HG03378 (cell line): ENCODE results near the gene CLCA4.

Source experiments
- ATAC-seq: cut with Tn5 transposase; IDR thresholded peaks from one replicate; pipeline ENCODE4 v1.9.1; 2021; ENCODE audit warnings: mild to moderate bottlenecking, moderate library complexity; ENCODE audit not compliant: unreplicated experiment

CLCA4 gene

DNA sequence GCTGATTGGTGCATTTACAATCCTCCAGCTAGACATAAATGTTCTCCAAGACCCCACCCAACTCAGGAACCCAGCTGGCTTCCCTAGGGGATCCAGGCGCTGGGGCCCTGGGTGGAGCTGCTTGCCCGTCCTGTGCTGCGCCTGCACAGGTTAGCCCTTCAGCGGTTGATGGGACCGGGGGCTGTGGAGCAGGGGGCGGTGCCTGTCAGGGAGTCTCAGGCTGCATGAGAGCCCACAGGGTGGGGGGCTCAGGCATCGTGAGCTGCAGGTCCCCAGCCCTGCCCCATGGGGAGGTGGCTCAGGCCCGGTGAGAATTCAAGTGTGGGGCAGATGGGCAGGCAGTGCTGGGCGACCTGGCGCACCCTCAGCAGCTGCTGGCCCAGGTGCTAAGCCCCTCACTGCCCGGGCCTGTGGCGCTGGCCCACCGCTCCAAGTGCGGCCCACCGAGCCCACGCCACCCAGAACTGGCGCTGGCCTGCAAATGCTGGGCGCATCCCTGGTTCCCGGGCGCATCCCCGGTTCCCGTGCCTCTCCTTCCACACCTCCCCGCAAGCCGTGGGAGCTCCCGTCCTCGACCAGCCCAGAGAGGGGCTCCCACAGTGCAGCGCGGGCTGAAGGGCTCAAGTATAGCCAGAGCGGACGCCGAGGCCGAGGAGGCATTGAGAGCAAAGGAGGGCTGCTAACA is 23.1 kb upstream of the CLCA4 start:
- ATAC-seq: no peak

DNA sequence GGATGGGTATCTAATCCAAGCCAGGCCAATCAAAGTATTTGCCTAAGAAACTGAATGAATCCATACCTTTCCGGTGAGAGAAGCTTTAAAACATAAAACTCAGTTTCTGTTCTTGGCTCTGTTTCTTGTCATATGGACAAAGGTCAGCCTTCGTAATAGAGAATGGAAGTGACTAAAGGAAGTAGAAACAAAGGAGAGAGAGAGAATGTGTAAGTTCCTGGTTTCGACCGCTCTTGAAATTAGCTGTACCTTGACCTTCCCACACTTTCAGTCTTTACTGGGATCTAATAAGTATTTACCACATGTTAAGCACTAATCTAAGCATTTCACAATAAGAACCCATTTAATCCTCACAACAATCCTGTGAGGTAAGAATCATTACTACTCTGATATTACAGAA is 19.6 kb upstream of the CLCA4 start:
- ATAC-seq: no peak

DNA sequence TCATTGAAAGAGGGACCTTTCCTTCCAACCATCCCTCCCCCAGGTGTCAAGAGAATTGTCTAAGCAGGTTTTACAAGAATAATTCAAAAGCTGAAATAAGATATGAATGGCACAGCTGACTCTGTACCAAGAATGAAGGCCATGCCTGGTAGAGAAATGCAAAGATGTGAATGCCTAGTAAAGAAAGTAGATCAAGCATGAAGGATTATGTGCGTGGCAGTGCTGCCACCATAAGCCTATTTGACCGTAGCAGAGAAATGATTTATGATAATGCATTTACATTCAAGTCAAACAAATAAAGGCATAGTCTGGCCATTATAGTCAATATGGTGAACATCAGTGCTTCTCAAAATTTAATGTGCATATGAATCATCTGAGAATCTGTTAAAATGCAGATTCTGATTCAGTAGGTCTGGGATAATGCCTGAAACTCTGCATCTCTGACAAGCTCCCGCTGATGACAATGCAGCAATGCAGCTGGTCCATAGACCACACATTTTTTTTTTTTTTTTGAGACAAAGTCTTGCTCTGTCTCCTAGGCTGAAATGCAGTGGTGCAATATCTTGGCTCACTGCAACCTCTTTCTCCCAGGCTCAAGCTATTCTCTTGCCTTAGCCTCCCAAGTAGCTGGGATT is 16.6 kb upstream of the CLCA4 start:
- ATAC-seq: no peak

DNA sequence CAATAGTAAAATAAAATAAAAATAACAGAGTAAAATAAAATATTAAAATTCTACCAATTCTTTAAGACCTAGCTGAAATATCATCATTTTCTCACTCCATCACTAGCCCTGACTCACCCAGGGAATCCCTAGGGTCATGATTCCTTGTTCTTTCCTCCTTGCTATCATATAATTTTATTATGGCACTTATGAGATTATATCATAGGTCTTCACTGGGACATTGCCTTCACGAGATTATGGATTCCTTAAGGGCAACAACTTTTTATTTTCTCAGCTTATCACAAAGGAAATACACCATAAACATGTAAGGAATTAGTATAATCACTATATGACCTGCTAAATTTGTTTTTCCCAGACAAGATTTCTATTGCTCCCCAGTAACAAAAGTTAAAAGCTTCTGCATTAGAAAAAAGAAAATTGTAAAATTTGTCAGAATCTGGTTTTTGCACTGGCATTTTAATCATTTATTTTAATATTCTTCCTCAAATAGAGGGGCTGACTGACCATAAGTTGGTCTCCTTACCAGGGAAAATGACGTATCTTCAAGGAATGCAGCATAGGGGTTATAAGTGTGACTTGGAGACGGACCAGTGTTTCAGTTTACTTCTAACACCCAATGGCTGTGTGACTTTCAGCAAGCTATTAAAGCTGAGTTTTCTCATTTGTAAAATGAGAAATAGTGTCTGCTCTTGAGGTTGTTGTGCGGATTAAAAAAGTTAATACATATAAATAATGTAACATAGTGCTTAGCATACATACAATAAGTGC is 8.8 kb upstream of the CLCA4 start:
- no peak for ATAC-seq

DNA sequence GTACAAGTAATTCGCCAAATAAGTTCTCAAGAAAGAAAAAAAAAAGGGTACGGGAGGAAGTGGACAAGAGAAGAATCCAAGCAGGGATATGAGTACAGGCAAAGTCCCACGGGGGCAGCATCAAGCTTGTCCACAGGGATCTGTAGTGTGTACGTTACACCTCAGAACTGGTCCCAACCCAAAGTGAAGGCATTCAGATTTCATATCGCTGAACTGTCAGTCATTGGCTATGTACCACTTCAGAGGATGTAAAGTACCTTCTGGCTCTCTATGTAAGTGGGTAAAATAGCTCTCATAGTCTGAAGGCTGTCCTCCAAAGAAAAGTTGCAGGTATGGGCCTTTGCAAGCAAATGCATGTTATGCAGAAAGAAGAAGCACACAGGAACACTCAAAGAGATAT is 8.1 kb upstream of the CLCA4 start:
- no peak for ATAC-seq

DNA sequence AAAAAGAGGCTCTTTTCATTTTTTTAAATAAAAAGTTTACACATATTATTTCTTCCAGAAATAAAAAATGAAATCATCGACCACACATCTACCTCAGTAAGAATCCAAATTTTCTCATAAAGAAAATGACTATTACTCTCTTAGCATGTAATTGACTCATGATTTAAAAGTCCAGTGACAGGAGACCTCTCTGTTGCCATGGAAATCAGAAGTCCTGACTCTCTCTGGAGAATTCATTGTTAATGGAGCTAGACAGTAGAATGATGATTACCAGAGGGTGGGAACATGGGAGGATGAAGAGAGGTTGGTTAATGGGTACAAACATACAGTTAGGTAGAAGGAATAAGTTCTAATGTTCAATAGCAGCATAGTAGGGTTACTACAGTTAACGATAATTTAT is 5.0 kb upstream of the CLCA4 start:
- ATAC-seq: no peak

DNA sequence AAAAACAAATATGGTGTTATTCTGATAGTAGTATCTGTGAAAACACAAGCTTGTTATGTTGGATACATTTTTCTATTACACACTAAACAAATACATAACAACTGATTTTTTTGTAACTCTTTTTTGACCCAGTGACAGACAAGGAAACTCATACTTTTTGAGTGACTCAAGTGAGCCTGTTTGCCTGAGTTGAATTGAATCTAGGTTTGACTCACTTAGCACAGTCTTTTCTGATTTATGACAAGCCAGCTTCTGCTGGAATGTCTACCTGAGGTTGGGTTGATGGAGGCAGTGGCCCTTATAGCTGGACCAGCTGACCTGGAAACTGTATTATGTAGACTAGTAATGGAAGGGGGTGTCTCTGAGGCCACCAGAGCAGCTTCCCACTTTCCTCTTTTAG is 4.2 kb upstream of the CLCA4 start:
- no peak for ATAC-seq

DNA sequence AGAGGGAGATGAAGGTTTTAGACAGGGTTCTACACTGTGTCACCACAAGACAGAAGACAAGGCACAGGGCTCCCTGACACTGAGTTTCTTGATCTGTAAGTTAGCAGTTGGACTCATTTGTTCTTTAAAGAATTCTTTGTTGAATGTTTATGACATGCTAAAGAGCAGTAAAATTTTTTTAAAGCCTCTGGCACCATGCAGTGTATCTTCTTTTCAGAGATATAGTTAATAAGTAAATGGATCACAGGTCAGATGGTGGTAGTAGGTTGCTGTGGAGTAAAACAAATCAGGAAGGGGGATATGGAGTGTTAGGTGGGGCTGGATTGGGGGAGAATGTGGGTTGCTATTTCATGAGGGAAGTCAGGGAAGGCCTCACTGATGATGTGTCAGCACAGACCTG is 2.0 kb downstream of the CLCA4 start:
- ATAC-seq: no peak

DNA sequence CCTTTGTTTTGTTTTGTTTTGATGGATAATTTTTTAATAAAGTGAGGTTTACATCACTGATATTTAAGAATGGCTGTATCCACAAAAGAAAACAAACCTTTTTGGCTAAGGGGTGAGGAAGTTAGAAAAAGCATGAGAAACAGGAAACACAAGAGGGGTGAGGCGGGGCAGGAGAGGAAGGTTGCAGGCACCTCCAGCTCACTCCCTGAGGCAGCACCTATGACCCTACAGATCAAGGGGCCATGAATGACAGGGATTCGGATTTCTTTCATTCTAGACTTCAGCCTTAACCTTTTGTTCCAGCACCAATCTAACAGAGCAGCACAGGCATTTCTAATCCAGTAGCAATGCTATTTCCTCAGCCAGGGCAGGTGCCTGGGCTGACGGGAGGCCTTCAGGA is 4.4 kb downstream of the CLCA4 start:
- ATAC-seq: no peak

DNA sequence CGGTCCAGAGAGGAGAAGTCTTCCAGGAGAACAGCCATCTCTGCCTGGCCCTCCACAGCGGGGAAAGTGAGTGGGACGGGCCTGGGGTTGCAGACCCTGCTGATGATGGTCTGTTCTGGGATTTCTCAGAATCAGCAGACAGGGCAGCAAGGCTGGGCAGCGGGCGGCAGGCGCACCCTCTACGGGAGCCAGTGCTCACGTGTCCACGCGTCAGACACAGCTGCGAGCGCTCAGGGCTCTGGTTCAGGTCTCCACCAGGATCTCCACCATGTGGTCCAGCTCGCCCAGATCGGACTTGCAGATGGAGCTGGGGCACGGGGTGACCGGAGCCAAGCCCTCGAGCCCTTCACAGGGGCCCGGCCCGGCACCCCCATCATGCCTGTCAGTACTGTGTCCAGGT is 5.5 kb downstream of the CLCA4 start:
- no peak for ATAC-seq

DNA sequence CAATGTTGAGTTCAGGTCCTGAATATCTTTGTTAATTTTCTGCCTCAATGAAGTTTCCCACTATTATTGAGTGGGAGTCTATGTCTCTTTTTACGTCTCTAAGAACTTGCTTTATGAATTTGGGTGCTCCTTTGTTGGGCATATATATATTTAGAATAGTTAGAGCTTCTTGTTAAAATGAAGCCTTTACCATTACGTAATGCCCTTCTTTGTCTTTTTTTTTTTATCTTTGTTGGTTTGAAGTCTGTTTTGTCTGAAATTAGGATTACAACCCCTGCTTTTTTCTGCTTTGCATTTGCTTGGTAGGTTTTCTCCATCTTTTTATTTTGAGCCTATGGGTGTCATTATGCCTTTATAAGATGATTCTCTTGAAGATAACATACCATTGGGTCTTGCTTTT is 10.9 kb downstream of the CLCA4 start:
- ATAC-seq: no peak

DNA sequence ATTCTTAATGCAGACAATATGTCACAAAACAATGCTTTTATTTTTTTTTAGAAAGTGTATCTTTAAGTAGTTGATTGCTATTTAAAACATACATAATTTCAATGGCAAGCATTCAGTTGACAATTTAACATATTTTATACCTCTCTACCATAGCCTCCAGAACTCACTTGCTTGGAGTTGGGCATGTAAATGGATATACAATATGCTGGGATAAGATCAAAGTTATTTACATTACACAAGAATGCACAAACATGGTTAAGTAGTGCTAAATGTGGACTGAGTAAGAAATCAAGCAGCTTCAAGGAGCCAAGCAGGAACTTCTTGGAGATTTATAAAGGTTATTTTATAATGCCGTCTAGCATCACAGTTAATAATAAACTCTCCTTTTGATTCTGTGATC is 17.0 kb downstream of the CLCA4 start:
- ATAC-seq: no peak

DNA sequence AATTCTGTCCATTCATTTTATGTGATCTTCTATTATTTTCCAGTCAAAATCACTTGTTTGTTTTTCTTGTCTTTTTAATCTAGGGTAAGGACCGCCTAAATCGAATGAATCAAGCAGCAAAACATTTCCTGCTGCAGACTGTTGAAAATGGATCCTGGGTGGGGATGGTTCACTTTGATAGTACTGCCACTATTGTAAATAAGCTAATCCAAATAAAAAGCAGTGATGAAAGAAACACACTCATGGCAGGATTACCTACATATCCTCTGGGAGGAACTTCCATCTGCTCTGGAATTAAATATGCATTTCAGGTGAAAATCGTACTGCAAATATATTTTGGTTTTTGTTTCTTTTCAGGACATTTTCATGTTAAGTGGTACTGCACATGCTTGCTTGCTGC is 20.5 kb downstream of the CLCA4 start:
- no peak for ATAC-seq

DNA sequence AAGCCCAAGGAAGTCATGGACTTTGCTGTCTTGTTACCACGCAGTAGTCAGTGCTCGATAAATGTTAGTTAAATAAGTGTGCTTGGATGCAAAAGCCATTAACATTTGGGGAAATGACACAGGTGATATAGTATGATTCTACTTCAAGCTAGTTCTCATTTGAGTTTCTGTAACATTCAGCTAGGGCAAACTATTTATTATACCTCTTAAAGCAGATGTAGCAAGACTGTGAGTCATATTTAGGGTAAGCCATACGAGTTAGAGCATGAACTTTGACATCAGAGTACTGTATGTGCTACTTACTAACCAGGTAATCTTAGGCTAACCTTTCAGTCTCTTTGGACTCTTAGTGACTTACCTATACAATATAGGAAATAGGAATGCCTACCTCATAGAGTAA is 21.0 kb downstream of the CLCA4 start:
- no peak for ATAC-seq

DNA sequence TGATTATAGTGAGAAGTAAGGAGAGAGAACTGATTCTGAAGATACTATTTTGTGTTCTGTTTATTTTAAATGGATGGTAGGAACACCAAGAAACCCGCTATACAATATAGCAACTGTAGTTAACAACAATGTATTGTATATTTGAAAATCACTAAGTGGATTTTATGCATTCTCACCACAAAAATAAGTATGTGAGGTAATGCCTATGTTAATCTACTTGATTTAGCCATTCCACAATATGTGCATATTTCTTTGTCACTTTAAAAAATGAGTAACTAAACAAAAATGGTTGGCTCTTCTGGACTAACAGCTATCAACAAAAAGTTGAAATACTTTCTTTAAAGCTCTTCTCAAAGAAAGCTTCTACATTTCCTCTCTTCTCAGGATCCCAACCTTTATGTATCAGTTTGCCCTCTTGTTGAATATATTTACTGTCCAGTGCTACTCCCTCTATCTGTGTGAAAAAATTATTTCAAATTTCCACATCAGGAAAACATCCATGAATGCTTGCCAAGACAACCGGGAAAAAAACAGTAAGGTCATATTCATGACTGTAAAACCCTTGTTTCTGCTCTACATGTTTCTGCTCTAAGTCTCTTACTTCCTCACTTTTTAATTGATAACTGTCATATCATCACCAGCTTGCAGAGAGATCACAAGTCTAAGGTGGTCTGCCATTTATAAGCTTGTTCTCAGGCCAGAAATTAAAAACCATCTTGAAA is 27.0 kb downstream of the CLCA4 start:
- ATAC-seq: no peak

DNA sequence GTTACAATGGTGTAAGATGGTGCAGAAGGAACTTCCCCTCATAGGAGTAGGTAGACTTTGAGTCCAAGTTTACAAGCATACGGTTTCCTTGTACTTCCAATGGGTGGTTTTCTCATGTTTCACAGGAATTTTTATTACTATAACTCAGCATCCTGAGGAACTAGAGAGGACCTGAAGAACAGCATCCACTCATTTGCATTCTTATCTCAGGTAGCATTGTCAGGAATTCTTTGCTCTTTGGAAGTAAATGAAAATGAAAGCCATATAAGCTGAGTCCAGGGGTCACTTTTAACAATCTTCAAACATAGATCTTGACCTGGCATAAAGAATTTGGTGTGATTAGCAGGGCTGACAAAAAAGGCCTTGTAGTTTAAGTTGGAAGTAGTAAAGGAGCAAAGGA is 34.4 kb downstream of the CLCA4 start:
- ATAC-seq: no peak

DNA sequence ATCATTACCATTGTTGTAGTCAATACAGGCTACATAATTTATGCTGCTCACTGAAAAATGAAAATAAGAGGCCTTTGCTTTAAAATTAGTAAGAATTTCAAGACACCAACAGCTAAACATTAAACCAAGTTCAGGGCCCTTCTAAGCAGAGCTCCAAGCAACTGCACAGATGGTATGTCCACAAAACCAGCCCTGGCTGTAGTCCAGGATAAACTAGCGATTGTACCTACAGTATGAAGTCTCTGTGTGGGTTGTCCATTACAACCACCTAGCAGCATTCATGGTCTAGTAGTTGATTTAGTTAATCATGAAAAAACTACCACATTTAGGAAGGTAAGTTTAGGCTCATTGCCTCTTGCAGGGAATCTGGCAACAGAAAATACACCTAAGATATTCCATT is 35.3 kb downstream of the CLCA4 start:
- ATAC-seq: no peak

DNA sequence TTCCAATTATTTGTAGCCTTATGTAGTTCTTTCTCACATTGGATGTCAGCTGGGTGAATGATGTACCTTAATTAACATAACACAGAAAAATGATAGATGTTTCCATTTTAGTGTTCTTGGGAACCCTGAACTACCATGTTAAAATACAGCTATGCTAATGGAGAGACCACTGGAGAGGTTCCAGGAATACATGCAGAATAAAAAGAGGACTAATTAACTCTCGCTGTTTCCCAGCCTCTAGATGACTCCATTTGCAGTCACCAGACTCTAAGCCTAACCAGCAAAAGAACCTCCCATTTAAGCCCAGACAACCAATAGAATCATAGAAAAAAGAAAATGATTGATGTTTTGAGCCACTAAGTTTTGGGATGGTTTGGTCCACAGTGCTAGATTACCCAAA is 36.2 kb downstream of the CLCA4 start:
- ATAC-seq: no peak

DNA sequence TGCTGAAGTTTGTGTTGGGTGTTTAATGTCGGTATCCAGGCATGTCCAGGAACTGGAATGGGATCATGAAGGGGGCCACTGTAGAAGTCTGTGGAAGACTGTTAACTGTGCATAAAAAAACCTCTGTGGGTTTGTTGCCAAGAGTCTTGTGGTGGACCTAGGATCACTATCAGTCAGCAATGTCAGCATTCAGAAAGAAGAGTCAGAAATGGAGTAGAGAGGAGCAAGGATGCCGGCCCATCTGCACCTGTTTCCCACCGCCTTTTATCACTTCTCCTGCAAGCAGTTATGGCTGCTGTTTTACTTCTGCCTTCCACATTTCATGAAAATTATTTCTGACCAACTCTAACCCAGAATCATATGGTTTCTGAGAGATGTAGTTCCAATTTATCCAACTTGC is 36.7 kb downstream of the CLCA4 start:
- ATAC-seq: no peak

DNA sequence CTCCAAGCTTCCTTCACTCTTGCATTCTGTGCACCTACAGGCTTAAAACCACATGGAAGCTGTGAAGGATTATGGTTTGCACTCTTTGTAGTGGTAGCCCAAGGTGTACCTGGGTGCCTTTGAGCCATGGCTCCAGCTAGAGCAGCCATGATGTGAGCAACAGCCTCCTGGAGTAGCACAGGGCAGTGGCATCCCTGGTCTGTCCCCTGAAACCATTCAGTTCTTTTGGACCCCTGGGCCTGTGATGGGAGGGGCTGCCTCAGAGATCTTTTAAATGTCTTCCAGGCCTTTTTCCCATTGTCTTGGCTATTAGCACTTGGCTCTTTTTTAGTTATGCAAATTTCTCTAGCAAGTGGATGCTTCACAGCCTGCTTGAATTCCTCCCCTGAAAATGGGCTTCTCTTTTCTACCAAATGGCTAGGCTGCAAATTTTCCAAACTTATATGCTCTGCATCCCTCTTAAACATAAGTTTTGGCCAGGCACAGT is 47.4 kb downstream of the CLCA4 start:
- no peak for ATAC-seq

DNA sequence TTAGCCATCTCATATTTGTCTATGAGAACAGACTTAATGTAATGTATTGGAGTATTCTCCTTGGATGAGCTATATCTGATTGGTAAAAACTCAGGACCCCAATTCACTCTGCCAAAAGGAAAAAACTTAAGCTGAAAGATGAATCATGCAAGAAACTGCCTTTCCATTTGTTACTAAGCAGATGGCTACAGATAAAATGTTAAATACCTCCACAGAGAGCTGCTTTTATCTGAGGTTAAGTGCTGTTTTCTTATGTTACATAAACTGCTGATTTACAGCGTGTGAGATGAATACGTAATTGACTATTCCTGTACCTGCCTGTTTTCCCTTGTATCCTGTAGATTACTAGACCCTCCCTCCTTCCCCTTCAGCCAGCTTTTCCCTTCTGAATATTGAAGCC is 49.3 kb downstream of the CLCA4 start:
- no peak for ATAC-seq
